Natural killer cell (primary cell): ENCODE measurements around the gene LANCL3. TPM values are rescaled to one million over a fixed set of nuclear protein-coding genes. Genes with fewer than 3 reads are reported as not detected.
A peak's percentile ranks its signal among the peaks of the same experiment; 100 is the strongest.

Source experiments
- ATAC-seq, 3 donors: fragments of 150-1000 bp in 2 of 3; fragments of 200-7000 bp in 1 of 3; cut with Tn5 transposase; 1 replicate in 1 of 3; 2 replicates in 2 of 3; pipeline ENCODE4 v1.10.0; 2021; ENCODE audit warnings: mild to moderate bottlenecking in 2 of 3, moderate library complexity in 2 of 3
- DNase-seq, 2 donors: peaks; one replicate each; pipeline versions ENCODE4 v3.0.0 to v3.0.0-alpha.2; 2013 to 2021; ENCODE audit warnings: mixed read lengths in 1 of 2
- H3K27ac ChIP-seq: one replicate; pipeline ENCODE4 v1.5.1; 2013; ENCODE audit warnings: mild to moderate bottlenecking, low read length
- H3K27me3 ChIP-seq: one replicate; pipeline ENCODE4 v1.6.1; 2013; ENCODE audit warnings: low read length; ENCODE audit not compliant: control insufficient read depth, insufficient read depth
- H3K36me3 ChIP-seq: one replicate; pipeline ENCODE4 v1.6.1; 2013; ENCODE audit warnings: low read length; ENCODE audit not compliant: control insufficient read depth, insufficient read depth
- H3K4me1 ChIP-seq: one replicate; pipeline ENCODE4 v1.6.1; 2013; ENCODE audit warnings: low read length; ENCODE audit not compliant: control insufficient read depth, insufficient read depth
- H3K4me3 ChIP-seq: one replicate; pipeline ENCODE4 v1.5.1; 2013; ENCODE audit warnings: low read length
- H3K9me3 ChIP-seq: one replicate; pipeline ENCODE4 v1.6.1; 2013; ENCODE audit warnings: low read length; ENCODE audit not compliant: control insufficient read depth, insufficient read depth
- H3K27ac Mint-ChIP-seq, 2 donors: one replicate each; pipeline ENCODE4 v1.8.0; 2022; ENCODE audit warnings: mild to moderate bottlenecking in 2 of 2, mixed read lengths in 2 of 2, moderate library complexity in 1 of 2
- H3K27me3 Mint-ChIP-seq, 2 donors: one replicate each; pipeline ENCODE4 v1.8.0; 2022; ENCODE audit warnings: low read depth in 2 of 2, mixed read lengths in 2 of 2
- H3K36me3 Mint-ChIP-seq: one replicate; pipeline ENCODE4 v1.8.0; 2022; ENCODE audit warnings: mixed read lengths
- H3K4me1 Mint-ChIP-seq, 2 donors: one replicate each; pipeline ENCODE4 v1.8.0; 2022; ENCODE audit warnings: mixed read lengths in 2 of 2
- H3K4me3 Mint-ChIP-seq: one replicate; pipeline ENCODE4 v1.8.0; 2022; ENCODE audit warnings: mild to moderate bottlenecking, moderate library complexity, mixed read lengths
- H3K9me3 Mint-ChIP-seq, 2 donors: one replicate each; pipeline ENCODE4 v1.8.0; 2022; ENCODE audit warnings: mixed read lengths in 2 of 2
- WGBS: methylation state at CpG from one replicate; pipeline ENCODE4 v1.1.7; 2013; ENCODE audit warnings: missing lambda C conversion rate; ENCODE audit not compliant: insufficient coverage; 5-methylcytosine and 5-hydroxymethylcytosine counted together
- intact Hi-C: fragments of 100-400 bp; cut with micrococcal nuclease; formaldehyde crosslinking; loops from one replicate; pipeline ENCODE4 v1.14.2; 2022
- total RNA-seq, 4 donors: library from RNA; stranded (reverse); fragments of 120-200 nt in 1 of 4; gene quantifications; one replicate each; pipeline versions ENCODE4 v1.2.3 to v1.2.4, GENCODE V29; 2013 to 2022
- TF ChIP-seq, protein P1 (sequence below): fragments of 200-600 bp; IDR thresholded peaks from one replicate; pipeline ENCODE4 v1.8.0; 2022; ENCODE audit warnings: antibody characterized with exemption

The LANCL3 gene
- total RNA-seq, 3 donors from 2014 or later (not counting 1 experiment from before 2014, with no cell fraction given), result 2.0 to 2.7 (median 2.6) TPM

DNA sequence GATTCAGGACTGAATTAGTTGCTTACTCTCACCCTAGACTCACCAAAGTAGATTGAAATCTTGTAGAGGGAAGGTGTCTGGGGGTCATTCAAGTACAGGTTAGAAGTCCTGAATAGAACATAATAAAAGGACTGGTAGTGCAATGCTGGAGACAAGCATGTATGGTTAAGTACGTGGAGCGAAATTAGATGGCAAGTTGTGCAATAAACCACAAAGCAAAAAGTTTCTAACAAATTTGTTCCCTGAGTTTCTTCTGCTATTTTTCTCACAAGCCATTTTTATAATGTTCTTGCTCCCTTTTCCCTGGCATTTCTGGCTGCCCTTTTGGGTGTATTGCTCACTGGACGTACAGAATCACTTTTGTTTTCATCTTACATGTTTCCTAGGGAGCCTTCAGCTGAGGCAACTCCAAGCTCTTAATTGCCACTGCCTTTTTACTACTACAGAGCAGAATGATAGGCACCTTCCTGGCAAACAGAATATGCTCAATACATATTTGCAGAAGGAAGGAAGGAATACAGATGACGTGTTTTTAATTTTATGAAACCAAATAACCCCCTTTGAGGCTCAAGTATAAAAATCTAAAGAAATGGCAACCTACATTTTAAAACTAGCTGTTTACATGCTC is 23.4 kb downstream of the LANCL3 start:
- H3K9me3 ChIP-seq, result no peaks in the 10 kb centered on the region
- 60% methylated on average over 3 of the region's 4 CpGs for WGBS
- H3K4me1 Mint-ChIP-seq, result peaks cover 0 to 13% of the 10 kb centered on the region in 2 donors
- TF ChIP-seq, protein P1, sequence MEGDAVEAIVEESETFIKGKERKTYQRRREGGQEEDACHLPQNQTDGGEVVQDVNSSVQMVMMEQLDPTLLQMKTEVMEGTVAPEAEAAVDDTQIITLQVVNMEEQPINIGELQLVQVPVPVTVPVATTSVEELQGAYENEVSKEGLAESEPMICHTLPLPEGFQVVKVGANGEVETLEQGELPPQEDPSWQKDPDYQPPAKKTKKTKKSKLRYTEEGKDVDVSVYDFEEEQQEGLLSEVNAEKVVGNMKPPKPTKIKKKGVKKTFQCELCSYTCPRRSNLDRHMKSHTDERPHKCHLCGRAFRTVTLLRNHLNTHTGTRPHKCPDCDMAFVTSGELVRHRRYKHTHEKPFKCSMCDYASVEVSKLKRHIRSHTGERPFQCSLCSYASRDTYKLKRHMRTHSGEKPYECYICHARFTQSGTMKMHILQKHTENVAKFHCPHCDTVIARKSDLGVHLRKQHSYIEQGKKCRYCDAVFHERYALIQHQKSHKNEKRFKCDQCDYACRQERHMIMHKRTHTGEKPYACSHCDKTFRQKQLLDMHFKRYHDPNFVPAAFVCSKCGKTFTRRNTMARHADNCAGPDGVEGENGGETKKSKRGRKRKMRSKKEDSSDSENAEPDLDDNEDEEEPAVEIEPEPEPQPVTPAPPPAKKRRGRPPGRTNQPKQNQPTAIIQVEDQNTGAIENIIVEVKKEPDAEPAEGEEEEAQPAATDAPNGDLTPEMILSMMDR, result no peak
- H3K27ac Mint-ChIP-seq, result no peak overlapping the region
- H3K36me3 Mint-ChIP-seq, result no peaks in the 10 kb centered on the region
- no peaks in the 10 kb centered on the region for H3K4me1 ChIP-seq
- H3K27ac ChIP-seq, result no peak overlapping the region
- no peaks in the 10 kb centered on the region for H3K9me3 Mint-ChIP-seq
- no peaks in the 10 kb centered on the region for H3K27me3 Mint-ChIP-seq
- H3K36me3 ChIP-seq, result no peaks in the 10 kb centered on the region
- H3K27me3 ChIP-seq, result no peaks in the 10 kb centered on the region
- no peak for DNase-seq
- H3K4me3 Mint-ChIP-seq, result no peak overlapping the region
- H3K4me3 ChIP-seq, result no peak overlapping the region
- intact Hi-C loops, result no loop called here
- no peak for ATAC-seq

DNA sequence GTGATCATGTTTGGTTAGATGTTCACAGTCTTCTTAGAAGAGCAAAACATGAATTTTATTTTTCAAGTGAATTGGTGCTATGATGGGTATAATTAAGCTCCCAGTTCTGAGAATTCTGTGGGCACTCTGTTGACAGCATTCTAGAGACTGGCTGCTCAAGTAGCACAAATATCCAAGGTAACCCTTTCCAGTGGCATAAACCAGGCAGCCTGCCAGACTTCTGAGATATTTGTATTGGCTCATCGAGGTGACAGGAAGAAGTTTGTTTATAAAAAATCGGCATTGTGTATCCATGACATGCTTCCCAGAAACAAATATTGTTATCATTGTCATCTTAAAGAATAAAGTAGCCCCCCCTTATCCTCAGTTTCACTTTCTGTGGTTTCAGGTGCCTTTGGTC is 28.3 kb downstream of the LANCL3 start:
- no CpG with 5 or more reads among the region's 2 CpGs for WGBS
- Mint-ChIP-seq H3K27me3 (no peaks in the 10 kb centered on the region), H3K36me3 (no peaks in the 10 kb centered on the region), H3K4me3 (no peak overlapping the region), H3K4me1 (peaks cover 6 to 31% of the 10 kb centered on the region in 2 donors), H3K9me3 (no peaks in the 10 kb centered on the region), H3K27ac (no peak overlapping the region)
- intact Hi-C loops, result no loop called here
- Histone ChIP-seq H3K27ac (no peak overlapping the region), H3K9me3 (no peaks in the 10 kb centered on the region), H3K27me3 (no peaks in the 10 kb centered on the region), H3K4me1 (no peaks in the 10 kb centered on the region), H3K36me3 (no peaks in the 10 kb centered on the region), H3K4me3 (no peak overlapping the region)
- DNase-seq (no peak), ATAC-seq (no peak)
- TF ChIP-seq, protein P1, result no peak

DNA sequence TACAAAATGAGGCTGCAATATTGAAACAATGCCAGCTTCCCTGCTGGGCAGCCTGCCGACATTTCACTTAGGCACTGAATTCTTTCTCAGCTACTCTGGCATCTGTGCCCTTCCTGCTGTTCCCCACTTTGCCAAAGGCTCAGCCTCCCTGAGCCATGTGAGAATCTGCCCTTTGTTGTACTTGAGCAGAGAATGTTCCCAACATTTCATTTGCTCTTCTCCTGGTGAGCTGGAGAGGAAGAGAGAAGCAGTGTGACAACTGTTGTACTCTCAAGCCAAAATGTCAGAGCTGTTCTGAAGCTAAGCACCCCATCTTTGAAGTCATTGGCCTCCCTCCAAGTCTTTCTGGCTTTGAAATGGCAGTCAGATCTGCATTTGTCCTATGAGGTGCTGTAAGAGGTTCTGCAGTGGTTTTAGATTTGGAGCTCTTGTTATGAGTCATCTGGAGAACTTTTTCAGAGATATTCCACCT is 32.5 kb downstream of the LANCL3 start:
- DNase-seq (peak in 1 of 2 donors; percentile 1), ATAC-seq (no peak)
- Histone ChIP-seq H3K27me3 (no peaks in the 10 kb centered on the region), H3K36me3 (no peaks in the 10 kb centered on the region), H3K4me1 (no peaks in the 10 kb centered on the region), H3K9me3 (no peaks in the 10 kb centered on the region), H3K4me3 (no peak overlapping the region), H3K27ac (no peak overlapping the region)
- 100% methylated on average over 1 of the region's 1 CpG for WGBS
- Mint-ChIP-seq H3K36me3 (no peaks in the 10 kb centered on the region), H3K9me3 (no peaks in the 10 kb centered on the region), H3K27me3 (peaks cover 0 to 10% of the 10 kb centered on the region in 2 donors), H3K4me1 (peaks cover 6 to 26% of the 10 kb centered on the region in 2 donors), H3K4me3 (no peak overlapping the region), H3K27ac (no peak overlapping the region)
- intact Hi-C loops, result no loop called here
- TF ChIP-seq, protein P1, result no peak

DNA sequence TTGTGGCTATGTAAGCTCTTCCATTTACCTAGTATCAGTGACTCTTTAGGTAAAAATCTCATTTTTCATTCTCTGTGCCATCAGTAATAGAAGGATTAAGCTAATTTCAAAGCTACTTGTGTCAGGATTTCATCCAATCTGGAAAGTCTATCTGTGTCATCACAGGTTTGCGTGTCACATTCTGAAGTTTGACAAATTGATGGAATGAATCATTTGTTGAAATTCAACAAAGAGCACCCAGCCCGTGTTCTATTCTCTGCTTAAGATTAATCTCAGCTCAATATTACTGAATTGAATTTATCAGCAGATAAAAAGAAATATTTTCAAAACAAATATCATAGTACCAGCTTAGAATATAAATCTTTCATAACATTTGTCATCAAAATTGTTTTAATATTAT is 35.8 kb downstream of the LANCL3 start:
- Mint-ChIP-seq H3K36me3 (no peaks in the 10 kb centered on the region), H3K27me3 (peaks cover 0 to 10% of the 10 kb centered on the region in 2 donors), H3K27ac (no peak overlapping the region), H3K4me3 (no peak overlapping the region), H3K9me3 (no peaks in the 10 kb centered on the region), H3K4me1 (peaks cover 6 to 14% of the 10 kb centered on the region in 2 donors)
- no peaks in the 10 kb centered on the region for H3K9me3 ChIP-seq
- WGBS, result 88% methylated on average over 1 of the region's 2 CpGs
- TF ChIP-seq, protein P1, result no peak
- no peaks in the 10 kb centered on the region for H3K36me3 ChIP-seq
- ATAC-seq (no peak), DNase-seq (no peak)
- intact Hi-C loops, result no loop called here
- no peak overlapping the region for H3K4me3 ChIP-seq
- H3K4me1 ChIP-seq, result no peaks in the 10 kb centered on the region
- no peaks in the 10 kb centered on the region for H3K27me3 ChIP-seq
- no peak overlapping the region for H3K27ac ChIP-seq
